Tibial nerve (tissue), 4 donors: ENCODE results near the gene ADIPOQ.

Experiments used
- CTCF ChIP-seq, 5 experiments: fragments of 200-600 bp in 3 of 5; fragments of 450-650 bp in 2 of 5; sonication (generic) in 3 of 5; IDR thresholded peaks; one replicate each; pipeline ENCODE4 v1.5.1; 2016 to 2019; ENCODE audit warnings: antibody characterized with exemption in 5 of 5, mild to moderate bottlenecking in 3 of 5, moderate library complexity in 2 of 5
- EP300 ChIP-seq, 2 donors: sonication (generic); formaldehyde crosslinking; IDR thresholded peaks; one replicate each; pipeline ENCODE4 v1.6.1; 2017; ENCODE audit warnings: antibody characterized with exemption in 2 of 2, mild to moderate bottlenecking in 1 of 2
- POLR2A ChIP-seq, 2 donors: fragments of 450-650 bp; IDR thresholded peaks; one replicate each; pipeline ENCODE4 v1.6.1; 2017; ENCODE audit warnings: antibody characterized with exemption in 2 of 2, mild to moderate bottlenecking in 2 of 2, moderate library complexity in 2 of 2

GRCh38 chr3:186814100-186814499 lies 28.4 kb upstream of the ADIPOQ start:
- TF ChIP-seq CTCF (IDR thresholded peaks at IDR 0.05) (no peak), EP300 (IDR thresholded peaks at IDR 0.05) (no peak), POLR2A (IDR thresholded peaks at IDR 0.05) (no peak)
